Neuronal stem cell (in vitro differentiated cells): ENCODE results near the gene PLEKHF1.

ENCODE experiments used
- DNase-seq: peaks from one replicate; pipeline ENCODE4 v3.0.0-alpha.2; 2013; ENCODE audit warnings: low spot score
- H2AFZ ChIP-seq: one replicate; pipeline ENCODE4 v1.6.1; 2013; ENCODE audit warnings: mild to moderate bottlenecking, low read length, inconsistent platforms
- H2AK5ac ChIP-seq: 2 replicates; pipeline ENCODE4 v1.6.1; 2013; ENCODE audit warnings: low read depth, mild to moderate bottlenecking, inconsistent platforms, low read length, moderate library complexity, mixed read lengths
- H2BK120ac ChIP-seq: 2 replicates; pipeline ENCODE4 v1.6.1; 2013; ENCODE audit warnings: low read depth, mild to moderate bottlenecking, inconsistent platforms, low read length, moderate library complexity, mixed read lengths
- H2BK12ac ChIP-seq: one replicate; pipeline ENCODE4 v1.6.1; 2013; ENCODE audit warnings: low read length, inconsistent platforms
- H2BK15ac ChIP-seq: 2 replicates; pipeline ENCODE4 v1.6.1; 2013; ENCODE audit warnings: mild to moderate bottlenecking, low read length, inconsistent platforms, mixed read lengths
- H2BK5ac ChIP-seq: one replicate; pipeline ENCODE4 v1.6.1; 2013; ENCODE audit warnings: inconsistent platforms, mild to moderate bottlenecking, low read length, moderate library complexity
- H3K14ac ChIP-seq: one replicate; pipeline ENCODE4 v1.6.1; 2013; ENCODE audit warnings: low read length, inconsistent platforms
- H3K18ac ChIP-seq: 2 replicates; pipeline ENCODE4 v1.6.1; 2013; ENCODE audit warnings: low read length, inconsistent platforms
- H3K23ac ChIP-seq: 2 replicates; pipeline ENCODE4 v1.6.1; 2013; ENCODE audit warnings: low read depth, mild to moderate bottlenecking, mixed read lengths, low read length, inconsistent platforms; ENCODE audit not compliant: poor library complexity
- H3K27ac ChIP-seq: replicated peaks from 3 replicates; pipeline ENCODE4 v1.5.1; 2013; ENCODE audit warnings: low read length, inconsistent platforms
- H3K27me3 ChIP-seq, 3 experiments: 2 replicates each; pipeline ENCODE4 v1.6.1; 2013; ENCODE audit warnings: low read length in 3 of 3, mild to moderate bottlenecking in 2 of 3, inconsistent platforms in 1 of 3, low read depth in 1 of 3, mixed read lengths in 1 of 3, moderate library complexity in 1 of 3; ENCODE audit not compliant: control insufficient read depth in 3 of 3, insufficient read depth in 3 of 3
- H3K36me3 ChIP-seq, 2 donors: replicated peaks in 1 of 2; 2 replicates each; pipeline ENCODE4 v1.6.1; 2013; ENCODE audit warnings: low read length in 2 of 2; ENCODE audit not compliant: control insufficient read depth in 2 of 2, insufficient read depth in 2 of 2
- H3K4ac ChIP-seq: 2 replicates; pipeline ENCODE4 v1.6.1; 2013; ENCODE audit warnings: inconsistent platforms, mild to moderate bottlenecking, low read length, moderate library complexity
- H3K4me1 ChIP-seq, 2 donors: 1 replicate in 1 of 2; 2 replicates in 1 of 2; pipeline ENCODE4 v1.6.1; 2013; ENCODE audit warnings: low read length in 2 of 2, low read depth in 1 of 2; ENCODE audit not compliant: control insufficient read depth in 2 of 2, insufficient read depth in 1 of 2
- H3K4me2 ChIP-seq: one replicate; pipeline ENCODE4 v1.6.1; 2013; ENCODE audit warnings: mild to moderate bottlenecking, low read length, inconsistent platforms; ENCODE audit not compliant: insufficient read depth, poor library complexity, severe bottlenecking
- H3K4me3 ChIP-seq, 2 donors: 2 replicates each; pipeline ENCODE4 v1.5.1; 2013; ENCODE audit warnings: low read length in 2 of 2, mild to moderate bottlenecking in 2 of 2, inconsistent platforms in 1 of 2, moderate library complexity in 1 of 2
- H3K79me1 ChIP-seq: one replicate; pipeline ENCODE4 v1.6.1; 2013; ENCODE audit warnings: low read depth, mild to moderate bottlenecking, inconsistent platforms, low read length, moderate library complexity
- H3K9ac ChIP-seq: one replicate; pipeline ENCODE4 v1.6.1; 2013; ENCODE audit warnings: mild to moderate bottlenecking, low read depth, low read length, inconsistent platforms; ENCODE audit not compliant: poor library complexity
- H3K9me3 ChIP-seq, 2 donors: replicated peaks in 1 of 2; 2 replicates each; pipeline versions ENCODE3 to v1.6.1; 2013; ENCODE audit warnings: low read length in 2 of 2, mild to moderate bottlenecking in 2 of 2, inconsistent platforms in 1 of 2, low read depth in 1 of 2, mixed read lengths in 1 of 2, moderate library complexity in 1 of 2; ENCODE audit not compliant: control insufficient read depth in 2 of 2, insufficient read depth in 1 of 2
- H4K8ac ChIP-seq: one replicate; pipeline ENCODE4 v1.6.1; 2013; ENCODE audit warnings: low read depth, mild to moderate bottlenecking, inconsistent platforms, low read length, moderate library complexity
- H4K91ac ChIP-seq: one replicate; pipeline ENCODE4 v1.6.1; 2013; ENCODE audit warnings: low read length, low read depth, mild to moderate bottlenecking, inconsistent platforms; ENCODE audit not compliant: poor library complexity
- WGBS, 2 donors: extraction: QIAGEN DNeasy Blood & Tissue Kit; methylation state at CpG; one replicate each; pipeline ENCODE4 v1.1.7; 2013; ENCODE audit warnings: missing lambda C conversion rate in 2 of 2, mixed read lengths in 1 of 2; ENCODE audit not compliant: insufficient read length in 2 of 2, insufficient replicate concordance in 1 of 2; ENCODE audit errors: extremely low coverage in 2 of 2; 5-methylcytosine and 5-hydroxymethylcytosine counted together

The PLEKHF1 gene

GRCh38 chr19:29674374-29675119, 9.3 kb downstream of the PLEKHF1 start:
- no peak overlapping the region for H4K8ac ChIP-seq

DNA sequence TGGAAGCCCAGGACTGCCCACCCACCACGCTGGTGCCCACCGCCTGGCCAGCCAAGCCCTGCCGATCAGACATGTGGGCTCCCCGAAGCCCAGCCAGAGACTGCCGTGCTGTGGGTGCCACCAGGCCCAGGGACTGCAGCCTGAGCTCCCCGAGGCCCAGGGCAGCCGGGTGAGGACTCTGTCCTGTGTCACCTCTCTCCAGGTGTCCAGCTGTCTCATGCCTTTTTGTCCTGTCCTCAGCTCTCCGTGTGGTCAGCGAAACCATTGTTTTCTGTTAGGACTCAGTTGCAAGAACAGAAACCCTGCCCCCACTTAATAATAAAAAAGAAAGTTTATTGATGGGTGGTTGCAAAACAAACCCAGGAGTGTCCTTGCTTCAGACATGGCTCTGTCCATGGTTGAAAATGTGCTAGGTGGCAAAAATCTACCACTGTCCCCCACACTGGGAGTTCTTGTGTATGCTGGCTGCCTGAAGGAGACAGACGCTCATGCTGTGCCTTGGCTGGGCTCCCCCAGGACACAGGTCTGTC, 9.9 kb downstream of the PLEKHF1 start:
- no peaks in the 10 kb centered on the region for H3K9me3 ChIP-seq
- no peak overlapping the region for H4K91ac ChIP-seq
- H3K27ac ChIP-seq, result no peak overlapping the region
- no peak overlapping the region for H3K4me3 ChIP-seq
- peaks cover 2 to 13% of the 10 kb centered on the region in 2 donors for H3K4me1 ChIP-seq
- H3K23ac ChIP-seq, result peak overlapping the region; percentile 55
- peaks cover 2 to 8% of the 10 kb centered on the region in 2 donors for H3K36me3 ChIP-seq
- no peaks in the 10 kb centered on the region for H3K79me1 ChIP-seq
- H3K9ac ChIP-seq, result no peak overlapping the region
- H2AFZ ChIP-seq, result no peak overlapping the region
- H3K4me2 ChIP-seq, result no peak overlapping the region
- H2BK5ac ChIP-seq, result peak overlapping the region; percentile 82
- H2AK5ac ChIP-seq, result peak overlapping the region; percentile 75
- peak overlapping the region; percentile 56 for H3K14ac ChIP-seq
- H3K27me3 ChIP-seq, result no peaks in the 10 kb centered on the region
- no CpG with 5 or more reads among the region's 10 CpGs for WGBS, 2 donors
- peak overlapping the region; percentile 38 for H3K18ac ChIP-seq
- no peak overlapping the region for H2BK12ac ChIP-seq
- H2BK120ac ChIP-seq, result no peak overlapping the region
- H2BK15ac ChIP-seq, result no peak overlapping the region
- H4K8ac ChIP-seq, result no peak overlapping the region
- H3K4ac ChIP-seq, result no peak overlapping the region
- no peak for DNase-seq

More at GRCh38 chr19:29674374-29675119, 9.3 kb downstream of the PLEKHF1 start:
- H3K4me1 ChIP-seq, result peaks cover 2 to 13% of the 10 kb centered on the region in 2 donors
- H3K4me3 ChIP-seq, result no peak overlapping the region
- WGBS, 2 donors, result no CpG with 5 or more reads among the region's 34 CpGs
- peak overlapping the region; percentile 53 for H2BK5ac ChIP-seq
- H2AFZ ChIP-seq, result no peak overlapping the region
- no peak overlapping the region for H2BK15ac ChIP-seq
- peak overlapping the region; percentile 57 for H3K18ac ChIP-seq
- no peaks in the 10 kb centered on the region for H3K27me3 ChIP-seq
- peak overlapping the region; percentile 73 for H3K23ac ChIP-seq
- H3K79me1 ChIP-seq, result no peaks in the 10 kb centered on the region
- H3K14ac ChIP-seq, result peak overlapping the region; percentile 82
- no peak overlapping the region for H2AK5ac ChIP-seq
- H3K9ac ChIP-seq, result no peak overlapping the region
- peaks cover 2 to 8% of the 10 kb centered on the region in 2 donors for H3K36me3 ChIP-seq
- H3K27ac ChIP-seq, result no peak overlapping the region
- no peak for DNase-seq
- H3K4ac ChIP-seq, result peak overlapping the region; percentile 37
- no peaks in the 10 kb centered on the region for H3K9me3 ChIP-seq
- H3K4me2 ChIP-seq, result no peak overlapping the region
- H2BK120ac ChIP-seq, result no peak overlapping the region
- no peak overlapping the region for H4K91ac ChIP-seq
- H2BK12ac ChIP-seq, result no peak overlapping the region

DNA sequence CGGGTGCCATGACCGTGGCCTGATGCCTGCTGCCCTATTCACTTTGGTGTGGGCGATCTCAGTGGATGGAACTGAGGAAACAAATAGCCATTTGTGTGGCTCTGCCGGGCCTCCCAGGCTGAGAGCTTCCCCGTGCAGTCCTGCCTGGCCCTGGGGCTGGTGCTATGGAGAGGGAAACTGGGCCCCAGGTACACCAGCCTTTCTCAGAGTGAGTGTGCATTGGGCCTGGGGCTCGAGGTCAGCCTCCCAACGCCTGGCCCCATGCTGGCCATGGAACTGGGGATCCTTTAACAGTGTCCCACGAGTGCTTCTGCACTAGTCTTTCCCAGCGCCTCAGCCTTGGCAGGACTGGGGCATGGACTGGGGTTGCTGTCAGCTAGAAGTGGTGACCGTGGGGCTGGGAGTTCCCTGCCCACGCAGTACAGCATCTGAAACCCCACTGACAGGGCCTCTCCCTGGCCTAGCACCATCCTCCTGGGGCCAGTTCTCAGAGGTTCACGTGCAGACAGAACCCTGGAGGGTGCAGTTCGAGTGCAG, 10.5 kb downstream of the PLEKHF1 start:
- peak overlapping the region; percentile 97 for H3K14ac ChIP-seq
- H3K23ac ChIP-seq, result peak overlapping the region; percentile 55
- no peak overlapping the region for H3K9ac ChIP-seq
- DNase-seq, result no peak
- H3K27me3 ChIP-seq, result no peaks in the 10 kb centered on the region
- no peaks in the 10 kb centered on the region for H3K9me3 ChIP-seq
- H3K4me3 ChIP-seq, result no peak overlapping the region
- no peak overlapping the region for H3K4me2 ChIP-seq
- no peak overlapping the region for H2BK120ac ChIP-seq
- H4K8ac ChIP-seq, result no peak overlapping the region
- H3K4ac ChIP-seq, result peak overlapping the region; percentile 53
- peaks cover 2 to 8% of the 10 kb centered on the region in 2 donors for H3K36me3 ChIP-seq
- WGBS, 2 donors, result no CpG with 5 or more reads among the region's 13 CpGs
- no peak overlapping the region for H2BK12ac ChIP-seq
- no peak overlapping the region for H4K91ac ChIP-seq
- H2BK5ac ChIP-seq, result peak overlapping the region; percentile 82
- no peaks in the 10 kb centered on the region for H3K79me1 ChIP-seq
- H2BK15ac ChIP-seq, result no peak overlapping the region
- H2AFZ ChIP-seq, result no peak overlapping the region
- H3K18ac ChIP-seq, result no peak overlapping the region
- peaks cover 2 to 13% of the 10 kb centered on the region in 2 donors for H3K4me1 ChIP-seq
- no peak overlapping the region for H3K27ac ChIP-seq
- peak overlapping the region; percentile 75 for H2AK5ac ChIP-seq

GRCh38 chr19:29676586-29676985, 11.3 kb downstream of the PLEKHF1 start:
- Histone ChIP-seq H2BK120ac (no peak overlapping the region), H3K9me3 (no peaks in the 10 kb centered on the region), H3K18ac (no peak overlapping the region), H3K79me1 (no peaks in the 10 kb centered on the region), H3K36me3 (peaks cover 2 to 8% of the 10 kb centered on the region in 2 donors), H3K9ac (no peak overlapping the region), H3K23ac (peak overlapping the region; percentile 53), H3K4me3 (no peak overlapping the region), H2AK5ac (peak overlapping the region; percentile 32), H2BK5ac (peak overlapping the region; percentile 40), H2AFZ (peak overlapping the region; percentile 24), H3K14ac (no peak overlapping the region), H3K4ac (no peak overlapping the region), H3K4me1 (peaks cover 2 to 13% of the 10 kb centered on the region in 2 donors), H3K27me3 (peaks cover 0 to 3% (median 0%) of the 10 kb centered on the region in 3 experiments), H4K91ac (no peak overlapping the region), H3K4me2 (no peak overlapping the region), H2BK15ac (no peak overlapping the region), H3K27ac (no peak overlapping the region), H4K8ac (no peak overlapping the region), H2BK12ac (no peak overlapping the region)
- WGBS, 2 donors, result no CpG with 5 or more reads among the region's 8 CpGs
- no peak for DNase-seq
